Measurements from ENCODE around the gene TKTL1. TPM values are rescaled to one million over a fixed set of nuclear protein-coding genes. Genes with fewer than 3 reads are reported as not detected.

The TKTL1 gene
- total RNA-seq, 1 experiment from 2014 or later, result not detected

GRCh38 chrX:154313147-154313546 is 17.6 kb downstream of the TKTL1 start:
- no peaks in the 10 kb centered on the region for H4K20me1 ChIP-seq (ENCODE audit: insufficient read depth, low read depth, low read length)
- no peaks in the 10 kb centered on the region for H3K27me3 ChIP-seq (ENCODE audit: low read length)
- H3K9me3 ChIP-seq (ENCODE audit: low read length), result no peaks in the 10 kb centered on the region
- no peak overlapping the region for H3K4me2 ChIP-seq (ENCODE audit: low read depth, low read length, poor library complexity, severe bottlenecking)
- no peak for DNase-seq
- no peaks in the 10 kb centered on the region for H3K9me2 ChIP-seq (replicated peaks; ENCODE audit: insufficient read depth, low read length)
- H3K27ac ChIP-seq (ENCODE audit: low read length), result no peak overlapping the region
- no peaks in the 10 kb centered on the region for H3K79me2 ChIP-seq (ENCODE audit: low read length)
- no peak overlapping the region for H3K9ac ChIP-seq (ENCODE audit: low read length)
- no peak overlapping the region for H3K4me3 ChIP-seq (ENCODE audit: low read length)
- no peaks in the 10 kb centered on the region for H3K4me1 ChIP-seq (ENCODE audit: low read length)
- no peak overlapping the region for H2AFZ ChIP-seq (ENCODE audit: low read length)
- no peaks in the 10 kb centered on the region for H3K36me3 ChIP-seq (ENCODE audit: insufficient read depth, low read length)

DNA sequence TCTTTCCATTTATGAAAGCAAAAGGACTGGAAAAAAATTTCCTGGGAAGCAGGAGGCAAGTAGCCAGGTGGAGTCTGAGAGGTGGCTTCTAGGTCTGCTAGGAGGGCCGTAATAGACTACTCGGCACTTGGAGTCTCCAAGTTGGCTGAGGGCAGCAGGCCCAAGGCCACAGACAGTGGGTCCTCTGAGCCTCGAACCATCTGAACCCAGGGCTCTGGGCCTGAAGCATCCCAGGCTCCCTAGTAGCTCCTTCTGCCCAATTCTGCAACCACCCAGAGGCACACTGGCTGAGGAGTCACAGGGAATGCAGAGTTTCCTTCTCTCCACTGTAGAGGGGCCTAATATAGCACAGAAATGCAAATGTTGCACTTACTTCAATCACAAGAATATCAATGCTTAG is 19.8 kb downstream of the TKTL1 start:
- Histone ChIP-seq H4K20me1 (ENCODE audit: insufficient read depth, low read depth, low read length) (no peaks in the 10 kb centered on the region), H3K4me3 (ENCODE audit: low read length) (no peak overlapping the region), H3K4me2 (ENCODE audit: low read depth, low read length, poor library complexity, severe bottlenecking) (no peak overlapping the region), H3K27me3 (ENCODE audit: low read length) (no peaks in the 10 kb centered on the region), H3K9ac (ENCODE audit: low read length) (no peak overlapping the region), H3K4me1 (ENCODE audit: low read length) (no peaks in the 10 kb centered on the region), H3K36me3 (ENCODE audit: insufficient read depth, low read length) (no peaks in the 10 kb centered on the region), H2AFZ (ENCODE audit: low read length) (no peak overlapping the region), H3K9me3 (ENCODE audit: low read length) (no peaks in the 10 kb centered on the region), H3K27ac (ENCODE audit: low read length) (no peak overlapping the region), H3K9me2 (replicated peaks; ENCODE audit: insufficient read depth, low read length) (no peaks in the 10 kb centered on the region), H3K79me2 (ENCODE audit: low read length) (no peaks in the 10 kb centered on the region)
- DNase-seq, result no peak

DNA sequence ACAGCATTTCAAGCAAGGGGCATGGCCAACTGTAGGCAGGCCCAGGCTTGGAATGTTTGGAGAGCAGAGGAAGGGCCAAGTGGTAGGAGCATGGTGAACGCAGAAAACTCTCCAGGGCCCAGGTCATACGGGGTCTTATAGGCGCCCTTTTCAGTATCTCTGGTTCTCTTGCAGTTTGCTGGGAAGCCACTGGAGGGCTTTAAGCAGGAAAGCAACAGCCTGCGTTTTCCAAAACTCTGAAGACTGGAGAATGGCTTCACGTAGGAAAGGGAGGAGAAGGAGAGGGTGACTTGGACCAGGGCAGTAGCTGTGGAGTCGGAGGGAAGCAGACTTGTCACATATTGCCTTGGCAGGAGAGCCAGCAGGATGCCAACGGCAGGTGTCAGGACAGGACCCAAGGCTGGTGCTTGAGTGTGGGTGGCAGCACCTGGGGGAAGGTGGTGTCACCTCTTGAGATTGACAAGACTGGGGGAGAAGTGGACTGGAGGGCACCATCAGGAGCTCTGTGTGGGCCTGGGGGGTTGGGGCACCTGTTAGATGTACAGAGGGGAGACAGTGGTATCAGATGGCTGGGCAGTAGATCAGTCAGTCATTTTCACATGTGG is 21.9 kb downstream of the TKTL1 start:
- H2AFZ ChIP-seq (ENCODE audit: low read length), result no peak overlapping the region
- H3K4me3 ChIP-seq (ENCODE audit: low read length), result no peak overlapping the region
- no peaks in the 10 kb centered on the region for H3K79me2 ChIP-seq (ENCODE audit: low read length)
- H3K9me3 ChIP-seq (ENCODE audit: low read length), result no peaks in the 10 kb centered on the region
- H3K9me2 ChIP-seq (replicated peaks; ENCODE audit: insufficient read depth, low read length), result no peaks in the 10 kb centered on the region
- H3K27ac ChIP-seq (ENCODE audit: low read length), result no peak overlapping the region
- no peak overlapping the region for H3K9ac ChIP-seq (ENCODE audit: low read length)
- H3K27me3 ChIP-seq (ENCODE audit: low read length), result no peaks in the 10 kb centered on the region
- peaks cover 2% of the 10 kb centered on the region for H3K4me1 ChIP-seq (ENCODE audit: low read length)
- no peaks in the 10 kb centered on the region for H3K36me3 ChIP-seq (ENCODE audit: insufficient read depth, low read length)
- no peaks in the 10 kb centered on the region for H4K20me1 ChIP-seq (ENCODE audit: insufficient read depth, low read depth, low read length)
- no peak overlapping the region for H3K4me2 ChIP-seq (ENCODE audit: low read depth, low read length, poor library complexity, severe bottlenecking)
- peak; percentile 51 for DNase-seq

- Histone ChIP-seq H3K9ac (ENCODE audit: low read length) (no peak overlapping the region), H3K36me3 (ENCODE audit: insufficient read depth, low read length) (no peaks in the 10 kb centered on the region), H2AFZ (ENCODE audit: low read length) (no peak overlapping the region), H3K9me3 (ENCODE audit: low read length) (no peaks in the 10 kb centered on the region), H3K9me2 (replicated peaks; ENCODE audit: insufficient read depth, low read length) (no peaks in the 10 kb centered on the region), H3K27ac (ENCODE audit: low read length) (no peak overlapping the region), H3K4me1 (ENCODE audit: low read length) (peaks cover 8% of the 10 kb centered on the region), H4K20me1 (ENCODE audit: insufficient read depth, low read depth, low read length) (no peaks in the 10 kb centered on the region), H3K4me2 (ENCODE audit: low read depth, low read length, poor library complexity, severe bottlenecking) (no peak overlapping the region), H3K79me2 (ENCODE audit: low read length) (no peaks in the 10 kb centered on the region), H3K4me3 (ENCODE audit: low read length) (no peak overlapping the region), H3K27me3 (ENCODE audit: low read length) (no peaks in the 10 kb centered on the region)
- DNase-seq, result no peak
Observed at GRCh38 chrX:154320406-154320805, 24.8 kb downstream of the TKTL1 start.

- no peaks in the 10 kb centered on the region for H4K20me1 ChIP-seq (ENCODE audit: insufficient read depth, low read depth, low read length)
- no peaks in the 10 kb centered on the region for H3K9me2 ChIP-seq (replicated peaks; ENCODE audit: insufficient read depth, low read length)
- H3K27ac ChIP-seq (ENCODE audit: low read length), result no peak overlapping the region
- H3K9ac ChIP-seq (ENCODE audit: low read length), result no peak overlapping the region
- H3K27me3 ChIP-seq (ENCODE audit: low read length), result no peaks in the 10 kb centered on the region
- no peak overlapping the region for H3K4me3 ChIP-seq (ENCODE audit: low read length)
- H2AFZ ChIP-seq (ENCODE audit: low read length), result no peak overlapping the region
- no peaks in the 10 kb centered on the region for H3K9me3 ChIP-seq (ENCODE audit: low read length)
- DNase-seq, result no peak
- no peaks in the 10 kb centered on the region for H3K79me2 ChIP-seq (ENCODE audit: low read length)
- H3K4me2 ChIP-seq (ENCODE audit: low read depth, low read length, poor library complexity, severe bottlenecking), result no peak overlapping the region
- H3K4me1 ChIP-seq (ENCODE audit: low read length), result peaks cover 8% of the 10 kb centered on the region
- no peaks in the 10 kb centered on the region for H3K36me3 ChIP-seq (ENCODE audit: insufficient read depth, low read length)
Observed at GRCh38 chrX:154321152-154321551, 25.6 kb downstream of the TKTL1 start.

- H3K79me2 ChIP-seq (ENCODE audit: low read length), result no peaks in the 10 kb centered on the region
- no peaks in the 10 kb centered on the region for H3K27me3 ChIP-seq (ENCODE audit: low read length)
- no peaks in the 10 kb centered on the region for H4K20me1 ChIP-seq (ENCODE audit: insufficient read depth, low read depth, low read length)
- H3K9ac ChIP-seq (ENCODE audit: low read length), result no peak overlapping the region
- H3K36me3 ChIP-seq (ENCODE audit: insufficient read depth, low read length), result no peaks in the 10 kb centered on the region
- H3K9me3 ChIP-seq (ENCODE audit: low read length), result no peaks in the 10 kb centered on the region
- H2AFZ ChIP-seq (ENCODE audit: low read length), result no peak overlapping the region
- H3K9me2 ChIP-seq (replicated peaks; ENCODE audit: insufficient read depth, low read length), result no peaks in the 10 kb centered on the region
- no peak overlapping the region for H3K4me3 ChIP-seq (ENCODE audit: low read length)
- H3K4me1 ChIP-seq (ENCODE audit: low read length), result peaks cover 8% of the 10 kb centered on the region
- no peak overlapping the region for H3K4me2 ChIP-seq (ENCODE audit: low read depth, low read length, poor library complexity, severe bottlenecking)
- no peak for DNase-seq
- H3K27ac ChIP-seq (ENCODE audit: low read length), result no peak overlapping the region
Observed at GRCh38 chrX:154321594-154321993, 26.0 kb downstream of the TKTL1 start.

DNA sequence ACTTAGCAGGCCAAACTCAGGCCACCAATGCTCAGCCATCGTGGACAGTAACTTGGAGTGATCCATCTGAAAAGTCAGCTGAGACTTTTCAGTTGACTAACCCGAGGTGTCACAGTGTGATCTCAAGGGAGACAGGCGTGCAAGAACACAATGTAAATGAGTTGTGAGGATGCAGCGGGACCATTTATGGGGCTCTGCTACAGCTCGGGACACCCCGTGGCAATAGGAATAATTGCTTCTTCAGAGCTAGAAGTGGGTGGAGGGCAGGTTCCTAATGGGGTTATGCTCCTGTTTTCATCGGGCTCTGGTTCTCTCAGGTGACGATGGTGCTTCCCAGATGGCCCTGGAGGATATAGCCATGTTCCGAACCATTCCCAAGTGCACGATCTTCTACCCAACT is 27.3 kb downstream of the TKTL1 start:
- Histone ChIP-seq H3K4me3 (ENCODE audit: low read length) (no peak overlapping the region), H4K20me1 (ENCODE audit: insufficient read depth, low read depth, low read length) (no peaks in the 10 kb centered on the region), H3K9me2 (replicated peaks; ENCODE audit: insufficient read depth, low read length) (no peaks in the 10 kb centered on the region), H3K79me2 (ENCODE audit: low read length) (no peaks in the 10 kb centered on the region), H3K27ac (ENCODE audit: low read length) (no peak overlapping the region), H3K4me2 (ENCODE audit: low read depth, low read length, poor library complexity, severe bottlenecking) (peak overlapping the region; percentile 11), H3K9ac (ENCODE audit: low read length) (no peak overlapping the region), H3K4me1 (ENCODE audit: low read length) (peaks cover 8% of the 10 kb centered on the region), H3K36me3 (ENCODE audit: insufficient read depth, low read length) (no peaks in the 10 kb centered on the region), H2AFZ (ENCODE audit: low read length) (no peak overlapping the region), H3K9me3 (ENCODE audit: low read length) (no peaks in the 10 kb centered on the region), H3K27me3 (ENCODE audit: low read length) (no peaks in the 10 kb centered on the region)
- peak; percentile 58 for DNase-seq

DNA sequence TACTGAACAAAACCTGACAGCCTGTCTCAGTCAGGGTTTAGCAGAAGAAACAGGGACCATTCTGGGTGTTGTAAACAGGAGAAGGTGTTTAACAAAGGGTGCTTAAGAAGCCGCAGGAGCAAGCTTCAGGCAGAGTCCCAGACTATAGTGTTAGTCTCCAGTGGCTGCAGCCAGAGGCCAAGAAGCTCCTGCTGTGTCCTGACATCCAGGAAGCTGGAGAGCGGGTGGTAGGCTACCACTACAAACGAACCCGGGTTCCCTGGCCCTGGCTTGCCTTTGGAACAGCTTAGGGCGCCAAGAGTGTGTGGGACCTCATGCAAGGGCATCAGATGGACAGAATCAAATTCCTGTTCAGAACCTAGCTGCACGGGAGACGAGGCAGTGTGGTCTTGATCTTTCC is 27.9 kb downstream of the TKTL1 start:
- Histone ChIP-seq H3K4me2 (ENCODE audit: low read depth, low read length, poor library complexity, severe bottlenecking) (no peak overlapping the region), H3K4me1 (ENCODE audit: low read length) (peaks cover 8% of the 10 kb centered on the region)
- no peak for DNase-seq

GRCh38 chrX:154325541-154325940 is 29.9 kb downstream of the TKTL1 start:
- H4K20me1 ChIP-seq (ENCODE audit: insufficient read depth, low read depth, low read length), result no peaks in the 10 kb centered on the region
- no peak for DNase-seq
- no peak overlapping the region for H3K4me3 ChIP-seq (ENCODE audit: low read length)
- H3K36me3 ChIP-seq (ENCODE audit: insufficient read depth, low read length), result no peaks in the 10 kb centered on the region
- peaks cover 8% of the 10 kb centered on the region for H3K4me1 ChIP-seq (ENCODE audit: low read length)
- no peaks in the 10 kb centered on the region for H3K79me2 ChIP-seq (ENCODE audit: low read length)
- H2AFZ ChIP-seq (ENCODE audit: low read length), result no peak overlapping the region
- H3K27ac ChIP-seq (ENCODE audit: low read length), result no peak overlapping the region
- H3K9me2 ChIP-seq (replicated peaks; ENCODE audit: insufficient read depth, low read length), result no peaks in the 10 kb centered on the region
- H3K4me2 ChIP-seq (ENCODE audit: low read depth, low read length, poor library complexity, severe bottlenecking), result no peak overlapping the region
- H3K9ac ChIP-seq (ENCODE audit: low read length), result no peak overlapping the region
- H3K27me3 ChIP-seq (ENCODE audit: low read length), result no peaks in the 10 kb centered on the region
- H3K9me3 ChIP-seq (ENCODE audit: low read length), result no peaks in the 10 kb centered on the region

More for the DNA sequence above, 27.9 kb downstream of the TKTL1 start:
- Histone ChIP-seq H3K9me3 (ENCODE audit: low read length) (no peaks in the 10 kb centered on the region), H3K9me2 (replicated peaks; ENCODE audit: insufficient read depth, low read length) (no peaks in the 10 kb centered on the region), H3K79me2 (ENCODE audit: low read length) (no peaks in the 10 kb centered on the region), H3K4me3 (ENCODE audit: low read length) (no peak overlapping the region), H3K9ac (ENCODE audit: low read length) (no peak overlapping the region), H3K36me3 (ENCODE audit: insufficient read depth, low read length) (no peaks in the 10 kb centered on the region), H3K27ac (ENCODE audit: low read length) (no peak overlapping the region), H4K20me1 (ENCODE audit: insufficient read depth, low read depth, low read length) (no peaks in the 10 kb centered on the region), H2AFZ (ENCODE audit: low read length) (no peak overlapping the region), H3K27me3 (ENCODE audit: low read length) (no peaks in the 10 kb centered on the region)

Measured in Karpas-422 (cell line).